GM18873 (cell line): ENCODE data around the gene CPN2.

Experiments used
- ATAC-seq: cut with Tn5 transposase; IDR thresholded peaks from one replicate; pipeline ENCODE4 v1.9.1; 2021; ENCODE audit warnings: mild to moderate bottlenecking, moderate library complexity, moderate number of reproducible peaks; ENCODE audit not compliant: unreplicated experiment, low FRiP score

CPN2 gene

GRCh38 chr3:194330579-194330978, 20.5 kb downstream of the CPN2 start:
- ATAC-seq = no peak

DNA sequence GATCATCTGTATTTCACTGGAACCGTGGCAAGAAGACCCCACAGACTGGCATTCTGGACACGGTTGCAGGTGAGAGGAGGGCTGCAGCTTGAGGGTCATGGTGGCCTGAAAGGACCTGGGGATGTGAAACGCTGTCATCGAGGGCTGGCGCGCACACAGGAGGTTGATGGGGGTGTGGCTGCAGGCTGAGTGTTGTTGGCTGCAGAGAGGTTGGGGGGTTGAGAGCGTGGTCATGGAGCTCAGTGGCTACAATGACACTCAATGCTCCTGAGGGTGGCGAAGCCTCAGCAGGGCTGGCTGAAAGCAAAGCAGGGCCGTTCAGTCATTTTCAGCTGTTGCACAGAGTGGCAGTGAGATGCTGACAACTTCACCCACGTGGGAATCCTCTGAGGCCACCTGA, 21.0 kb downstream of the CPN2 start:
- ATAC-seq = no peak

- ATAC-seq = no peak
These were observed 21.6 kb downstream of the CPN2 start for GRCh38 chr3:194329583-194329965.

DNA sequence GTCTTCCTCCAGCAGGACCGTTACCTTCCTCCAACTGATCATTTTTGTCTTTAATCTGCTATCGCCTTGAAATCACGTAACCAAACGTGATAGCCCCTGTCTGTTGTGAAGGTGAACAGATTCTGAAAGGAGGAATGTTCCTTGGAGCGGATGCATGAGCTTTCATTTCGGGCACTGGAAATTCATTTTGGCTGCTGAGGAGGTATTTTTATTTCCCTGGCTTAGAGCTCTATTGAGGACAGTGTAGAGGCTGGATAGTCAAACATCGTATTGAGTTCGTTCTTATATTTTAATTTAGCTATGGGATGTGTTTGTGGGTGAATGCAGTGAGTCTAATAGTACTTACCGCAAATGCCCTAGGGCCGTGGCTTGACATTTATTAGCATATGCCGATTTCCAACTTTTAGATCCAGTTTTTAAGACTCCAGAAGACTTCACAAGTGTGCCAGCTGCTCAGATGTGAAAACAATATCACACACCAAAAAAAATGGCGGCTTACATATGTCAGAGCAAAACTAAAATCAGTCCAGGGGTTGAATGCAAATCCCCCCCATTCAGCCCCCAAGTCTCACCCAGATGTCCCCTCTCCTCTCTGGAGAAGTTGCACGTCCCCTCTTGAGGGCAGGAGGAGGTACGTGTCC, 22.1 kb downstream of the CPN2 start:
- ATAC-seq = no peak

DNA sequence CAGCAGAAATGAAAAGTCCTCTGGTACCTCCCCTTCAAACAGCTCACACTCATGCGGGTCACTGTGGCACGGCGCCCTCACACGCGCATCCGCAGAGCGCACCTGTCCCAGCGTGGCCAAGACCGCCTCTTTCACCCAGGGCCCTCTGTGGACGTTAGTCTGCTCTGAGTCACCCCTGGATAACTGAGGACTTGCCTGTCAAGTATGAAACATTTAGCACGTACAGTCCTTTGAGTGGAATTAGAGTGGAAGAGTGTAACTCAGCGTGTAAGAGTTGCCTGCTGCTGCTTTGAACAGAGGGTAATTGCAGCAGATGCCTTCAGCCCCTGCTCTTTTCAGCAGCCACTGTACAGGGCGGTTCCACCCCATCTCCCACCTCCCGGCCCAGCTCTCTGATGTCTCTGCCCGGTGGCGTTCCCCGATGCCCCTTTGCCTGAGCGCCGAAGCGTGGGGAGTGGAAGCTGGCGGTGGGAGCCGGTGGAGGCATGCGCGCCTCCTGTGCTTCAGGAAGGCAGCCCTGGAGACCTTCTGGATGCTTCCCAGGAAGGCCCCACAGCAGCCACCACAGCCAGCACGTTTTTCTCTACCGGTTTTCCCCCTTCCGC, 23.0 kb downstream of the CPN2 start:
- ATAC-seq = no peak

DNA sequence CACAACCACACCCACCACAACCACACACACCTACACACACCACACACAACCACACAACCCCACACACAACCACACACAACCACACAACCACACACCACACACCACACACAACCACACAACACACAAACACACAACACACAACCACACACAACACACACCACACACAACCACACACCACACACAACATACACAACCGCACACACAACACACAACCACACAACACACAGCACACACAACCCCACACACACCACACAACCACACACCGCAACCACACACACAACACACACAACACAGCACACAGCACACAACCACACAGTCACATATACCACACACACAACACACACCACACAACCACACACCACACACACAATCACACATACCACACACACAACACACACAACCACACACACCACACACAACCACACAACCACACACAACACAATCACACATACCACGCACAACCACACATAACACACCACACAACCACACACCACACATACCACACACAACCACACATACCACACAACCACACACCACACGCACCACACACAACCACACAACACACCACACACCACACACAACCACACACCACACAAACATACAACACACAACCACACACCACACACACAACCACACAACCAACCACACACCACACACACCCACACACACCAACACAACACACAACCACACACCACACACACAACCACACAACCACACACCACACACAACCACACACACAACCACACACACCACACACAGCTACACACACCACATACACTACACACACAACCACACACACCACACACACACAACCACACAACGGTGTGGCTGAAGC, 23.7 kb downstream of the CPN2 start:
- no peak for ATAC-seq

DNA sequence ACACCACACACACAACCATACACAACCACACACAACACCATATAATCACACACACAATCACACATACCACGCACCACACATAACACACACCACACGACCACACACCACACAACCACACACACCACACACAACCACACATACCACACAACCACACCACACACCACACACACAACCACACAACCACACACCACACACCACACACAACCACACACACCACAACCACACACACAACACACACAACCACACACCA, 24.2 kb downstream of the CPN2 start:
- no peak for ATAC-seq

- no peak for ATAC-seq
These were observed 24.7 kb downstream of the CPN2 start for GRCh38 chr3:194326192-194326967.

GRCh38 chr3:194325424-194326153, 25.5 kb downstream of the CPN2 start:
- ATAC-seq = no peak

GRCh38 chr3:194324823-194325327, 26.3 kb downstream of the CPN2 start:
- no peak for ATAC-seq

GRCh38 chr3:194323785-194324735, 27.1 kb downstream of the CPN2 start:
- no peak for ATAC-seq

DNA sequence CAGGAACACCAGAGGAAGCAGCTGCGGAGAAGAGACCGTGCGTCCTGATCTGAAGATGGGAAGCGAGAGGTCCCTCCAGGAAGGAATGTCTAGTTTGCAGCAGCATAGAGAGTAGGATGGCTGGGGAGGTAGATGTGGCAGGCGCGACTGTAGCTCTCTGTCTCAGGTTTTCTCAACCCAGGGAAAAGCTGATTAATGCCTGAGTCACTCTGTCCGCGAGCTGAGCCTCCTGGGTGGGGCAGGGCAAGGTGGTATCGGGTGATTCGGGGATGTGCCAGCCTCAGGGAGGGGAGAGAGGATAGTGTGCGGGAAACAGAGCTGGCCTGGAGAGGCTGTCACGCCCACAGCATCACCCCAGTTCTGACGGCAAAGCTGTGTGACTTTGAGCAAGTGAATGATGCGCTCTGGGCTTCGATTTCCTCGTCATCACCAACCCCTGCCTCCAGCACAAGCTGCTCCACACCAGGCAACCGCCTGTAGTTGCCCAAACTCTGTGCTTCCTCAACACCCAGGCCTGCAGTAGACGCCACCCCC, 28.4 kb downstream of the CPN2 start:
- ATAC-seq = no peak

- ATAC-seq = no peak
These were observed 29.2 kb downstream of the CPN2 start for GRCh38 chr3:194321693-194322640.

- no peak for ATAC-seq
These were observed 30.3 kb downstream of the CPN2 start for GRCh38 chr3:194320744-194321243.

GRCh38 chr3:194320100-194320499, 31.0 kb downstream of the CPN2 start:
- ATAC-seq = no peak

GRCh38 chr3:194318511-194319161, 32.5 kb downstream of the CPN2 start:
- no peak for ATAC-seq

GRCh38 chr3:194316918-194317317, 34.2 kb downstream of the CPN2 start:
- no peak for ATAC-seq
